Measurements from ENCODE around the gene TRIM62.

Gene TRIM62

GRCh38 chr1:33097137-33097611, 84.7 kb downstream of the TRIM62 start:
- no peak for DNase-seq (ENCODE audit: low read depth)

- no peak for DNase-seq (ENCODE audit: low read depth)
Observed at GRCh38 chr1:33096363-33097005, 85.4 kb downstream of the TRIM62 start.
